Spleen (tissue), 11 donors: ENCODE results near the gene TBCB. TPM values are rescaled to one million over a fixed set of nuclear protein-coding genes. Genes with fewer than 3 reads are reported as not detected.

ENCODE experiments used
- DNase-seq: peaks from one replicate; pipeline ENCODE4 v3.0.0-alpha.2; 2020
- H3K27ac ChIP-seq, 8 donors: fragments of 200-600 bp; sonication (generic) in 7 of 8; 1 replicate in 4 of 8; 2 replicates in 4 of 8; pipeline versions ENCODE4 v1.5.0 to v1.8.0; 2016 to 2021; ENCODE audit warnings: inconsistent platforms in 4 of 8, mild to moderate bottlenecking in 4 of 8, moderate library complexity in 1 of 8
- H3K27me3 ChIP-seq, 7 donors: fragments of 200-600 bp; sonication (generic) in 6 of 7; replicated peaks in 1 of 7; 1 replicate in 4 of 7; 2 replicates in 3 of 7; pipeline versions ENCODE4 v1.5.0 to v1.8.0; 2016 to 2021; ENCODE audit warnings: inconsistent platforms in 3 of 7, mild to moderate bottlenecking in 1 of 7
- H3K36me3 ChIP-seq, 6 donors: fragments of 200-600 bp; sonication (generic) in 5 of 6; 1 replicate in 4 of 6; 2 replicates in 2 of 6; pipeline versions ENCODE4 v1.5.0 to v1.8.0; 2016 to 2021; ENCODE audit warnings: inconsistent platforms in 2 of 6
- H3K4me1 ChIP-seq, 6 donors: fragments of 200-600 bp; sonication (generic) in 5 of 6; 1 replicate in 3 of 6; 2 replicates in 3 of 6; pipeline versions ENCODE4 v1.5.0 to v1.8.0; 2016 to 2021; ENCODE audit warnings: inconsistent platforms in 3 of 6
- H3K4me3 ChIP-seq, 8 donors: fragments of 200-600 bp; sonication (generic) in 7 of 8; 1 replicate in 4 of 8; 2 replicates in 4 of 8; pipeline versions ENCODE4 v1.5.0 to v1.8.0; 2016 to 2021; ENCODE audit warnings: inconsistent platforms in 4 of 8, mild to moderate bottlenecking in 4 of 8, moderate library complexity in 2 of 8
- H3K9me3 ChIP-seq, 8 donors: fragments of 200-600 bp; sonication (generic) in 7 of 8; 1 replicate in 4 of 8; 2 replicates in 4 of 8; pipeline versions ENCODE4 v1.5.0 to v1.8.0; 2016 to 2021; ENCODE audit warnings: inconsistent platforms in 4 of 8
- CTCF ChIP-seq, 11 experiments: fragments of 200-600 bp in 7 of 11; fragments of 450-650 bp in 4 of 11; sonication (generic) in 4 of 11; IDR thresholded peaks in 8 of 11; conservative IDR thresholded peaks in 3 of 11; 1 replicate in 7 of 11; 2 replicates in 4 of 11; pipeline versions ENCODE4 v1.4.0 to v1.8.0; 2016 to 2021; ENCODE audit warnings: antibody characterized with exemption in 11 of 11, inconsistent platforms in 4 of 11, mild to moderate bottlenecking in 1 of 11
- POLR2A ChIP-seq, 3 donors: fragments of 450-650 bp; IDR thresholded peaks; one replicate each; pipeline ENCODE4 v1.5.1; 2017; ENCODE audit warnings: antibody characterized with exemption in 3 of 3, mild to moderate bottlenecking in 1 of 3
- POLR2AphosphoS5 ChIP-seq, 3 donors: sonication (generic); formaldehyde crosslinking; IDR thresholded peaks; one replicate each; pipeline ENCODE4 v1.5.1; 2017; ENCODE audit warnings: antibody characterized with exemption in 3 of 3
- WGBS, 5 donors: extraction: QIAGEN DNeasy Blood & Tissue Kit in 3 of 5; methylation state at CpG; one replicate each; pipeline versions ENCODE4 v1.1.5 to v1.1.7; 2013 to 2018; 5-methylcytosine and 5-hydroxymethylcytosine counted together
- intact Hi-C: fragments of 100-400 bp; cut with DNase I; formaldehyde crosslinking; loops from one replicate; pipeline ENCODE4 v1.15.0; 2023; ENCODE audit warnings: low total_unique reads
- polyA plus RNA-seq, 3 donors: library from polyadenylated mRNA; stranded (reverse); fragments of 200-250 nt; gene quantifications; one replicate each; pipeline ENCODE4 v1.2.1, GENCODE V29; 2013
- total RNA-seq, 7 donors: library from RNA; depleted of rRNA in 3 of 7; stranded (reverse); fragments of >200 nt in 3 of 7; fragmentation: NEBNext Ultra II Directional in 4 of 7; extraction: Animal tissue kit (Norgen Biotek cat#: 25700) in 4 of 7; gene quantifications; one replicate each; pipeline versions ENCODE4 v1.1.0 to v1.2.1, GENCODE V29; 2016 to 2021
- donor health status: healthy with polysubstance abuse.
- donor health status: DM: no; HTN: no; CAD: no; lungs with moderate emphysema.
- donor health status: DM: no; HTN: no; CAD: no.
- donor health status: Bipolar disorder and iron deficiency.
- donor health status: healthy.
- donor health status: DM: no; HTN: no; CAD: no.
- donor health status: DM: yes; HTN: yes; CAD: no.

The TBCB gene
- total and polyA plus RNA-seq, 10 donors: 87.8 to 170 (median 120) TPM

GRCh38 chr19:36139120-36139472 is 23.8 kb downstream of the TBCB start:
- Histone ChIP-seq H3K27ac (peak overlapping the region; percentile 61 to 98 (median 96)), H3K4me1 (peaks cover 10 to 55% (median 31%) of the 10 kb centered on the region in 6 donors), H3K4me3 (peak overlapping the region in 7 of 8 donors; percentile 62 to 90 (median 82)), H3K27me3 (no peaks in the 10 kb centered on the region), H3K9me3 (no peaks in the 10 kb centered on the region), H3K36me3 (peaks cover 0 to 26% (median 20%) of the 10 kb centered on the region in 6 donors)
- intact Hi-C loops: no loop called here
- 57 to 66% (median 63%) methylated on average over 7 of the region's 7 CpGs for WGBS, 5 donors
- no peak for TF ChIP-seq POLR2A (IDR thresholded peaks at IDR 0.05)
- no peak for TF ChIP-seq POLR2AphosphoS5 (IDR thresholded peaks at IDR 0.05)
- TF ChIP-seq CTCF (IDR thresholded peaks at IDR 0.05 in 8 of 11, conservative IDR thresholded peaks at IDR 0.05 in 3 of 11): no peak
- DNase-seq: no peak

GRCh38 chr19:36139473-36140303 is 24.4 kb downstream of the TBCB start, which contains the start of gene CAPNS1:
Gene CAPNS1, plus strand, starts transcription at chr19:36140066. Its CDS starts 946 bp downstream, at chr19:36141012.
- intact Hi-C loops: no loop called here

GRCh38 chr19:36140304-36141038 is 25.2 kb downstream of the TBCB start:
- intact Hi-C loops: no loop called here
- H3K27me3 ChIP-seq: no peaks in the 10 kb centered on the region
- H3K4me3 ChIP-seq: peak overlapping the region; percentile 62 to 90 (median 83)
- DNase-seq: no peak
- 0% methylated on average over 27 to 31 of the region's 31 CpGs for WGBS, 5 donors
- peaks cover 0 to 40% (median 32%) of the 10 kb centered on the region in 6 donors for H3K36me3 ChIP-seq
- TF ChIP-seq POLR2A (IDR thresholded peaks at IDR 0.05) (no peak), CTCF (IDR thresholded peaks at IDR 0.05 in 8 of 11, conservative IDR thresholded peaks at IDR 0.05 in 3 of 11) (no peak), POLR2AphosphoS5 (IDR thresholded peaks at IDR 0.05) (no peak)
- H3K27ac ChIP-seq: peak overlapping the region; percentile 61 to 98 (median 96)
- H3K9me3 ChIP-seq: no peaks in the 10 kb centered on the region
- H3K4me1 ChIP-seq: peaks cover 10 to 55% (median 31%) of the 10 kb centered on the region in 6 donors

More at GRCh38 chr19:36139473-36140303, 24.4 kb downstream of the TBCB start, which contains the start of gene CAPNS1:
- no peaks in the 10 kb centered on the region for H3K9me3 ChIP-seq
- peaks cover 0 to 32% (median 26%) of the 10 kb centered on the region in 6 donors for H3K36me3 ChIP-seq
- TF ChIP-seq POLR2A (IDR thresholded peaks at IDR 0.05) (peak in 2 of 3 donors; percentile 53 to 83), POLR2AphosphoS5 (IDR thresholded peaks at IDR 0.05) (peak; percentile 93 to 98 (median 97)), CTCF (IDR thresholded peaks at IDR 0.05 in 8 of 11, conservative IDR thresholded peaks at IDR 0.05 in 3 of 11) (peak in 3 of 11 experiments; percentile 9 to 34 (median 16))
- no peaks in the 10 kb centered on the region for H3K27me3 ChIP-seq
- peak within 1 kb of the TSS; percentile 62 to 90 (median 83) for H3K4me3 ChIP-seq
- peak; percentile 99 for DNase-seq
- peak within 1 kb of the TSS; percentile 61 to 98 (median 96) for H3K27ac ChIP-seq
- H3K4me1 ChIP-seq: peaks cover 10 to 55% (median 31%) of the 10 kb centered on the region in 6 donors
- WGBS, 5 donors: 0 to 2% (median 0%) methylated on average over 13 to 75 of the region's 75 CpGs
